ENCODE data around the gene PGAM1.

DNA sequence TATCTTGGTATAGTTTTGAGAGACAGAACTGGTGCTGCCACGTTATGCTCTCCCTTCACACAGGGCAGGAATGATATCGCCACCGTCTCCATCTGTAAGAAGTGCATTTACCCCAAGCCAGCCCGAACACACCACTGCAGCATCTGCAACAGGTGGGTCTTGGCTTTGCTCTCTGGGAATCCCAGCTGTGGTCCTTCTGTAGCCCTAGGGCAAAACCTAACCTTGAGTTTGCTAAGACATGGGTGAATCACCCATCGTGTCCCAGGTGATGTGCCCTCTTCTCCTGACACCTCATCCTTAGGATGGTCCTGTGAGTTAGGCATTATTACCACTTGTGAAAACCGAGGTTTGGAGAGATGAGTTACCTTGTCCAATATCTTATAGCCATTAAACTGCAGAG is 26.4 kb downstream of the PGAM1 start:
- no peak for TF ChIP-seq BHLHE40 (IDR thresholded peaks at IDR 0.05; ENCODE audit: borderline replicate concordance)
- no peak for TF ChIP-seq CTBP1 (IDR thresholded peaks at IDR 0.05; ENCODE audit: borderline replicate concordance)
- no peak for TF ChIP-seq FOXA1 (IDR thresholded peaks at IDR 0.05)
- no peak for TF ChIP-seq SP1 (IDR thresholded peaks at IDR 0.05)
- TF ChIP-seq ELF4 (IDR thresholded peaks at IDR 0.05) = no peak
- TF ChIP-seq TARDBP (IDR thresholded peaks at IDR 0.05) = no peak
- TF ChIP-seq ARNT (IDR thresholded peaks at IDR 0.05) = no peak
- TF ChIP-seq FOXK2 (IDR thresholded peaks at IDR 0.05) = no peak
